Retina (tissue), 1 donor: ENCODE measurements around the gene FN3K.

Experiments used
- DNase-seq: peaks from one replicate; pipeline ENCODE4 v3.0.0-alpha.2; 2016

The FN3K gene

DNA sequence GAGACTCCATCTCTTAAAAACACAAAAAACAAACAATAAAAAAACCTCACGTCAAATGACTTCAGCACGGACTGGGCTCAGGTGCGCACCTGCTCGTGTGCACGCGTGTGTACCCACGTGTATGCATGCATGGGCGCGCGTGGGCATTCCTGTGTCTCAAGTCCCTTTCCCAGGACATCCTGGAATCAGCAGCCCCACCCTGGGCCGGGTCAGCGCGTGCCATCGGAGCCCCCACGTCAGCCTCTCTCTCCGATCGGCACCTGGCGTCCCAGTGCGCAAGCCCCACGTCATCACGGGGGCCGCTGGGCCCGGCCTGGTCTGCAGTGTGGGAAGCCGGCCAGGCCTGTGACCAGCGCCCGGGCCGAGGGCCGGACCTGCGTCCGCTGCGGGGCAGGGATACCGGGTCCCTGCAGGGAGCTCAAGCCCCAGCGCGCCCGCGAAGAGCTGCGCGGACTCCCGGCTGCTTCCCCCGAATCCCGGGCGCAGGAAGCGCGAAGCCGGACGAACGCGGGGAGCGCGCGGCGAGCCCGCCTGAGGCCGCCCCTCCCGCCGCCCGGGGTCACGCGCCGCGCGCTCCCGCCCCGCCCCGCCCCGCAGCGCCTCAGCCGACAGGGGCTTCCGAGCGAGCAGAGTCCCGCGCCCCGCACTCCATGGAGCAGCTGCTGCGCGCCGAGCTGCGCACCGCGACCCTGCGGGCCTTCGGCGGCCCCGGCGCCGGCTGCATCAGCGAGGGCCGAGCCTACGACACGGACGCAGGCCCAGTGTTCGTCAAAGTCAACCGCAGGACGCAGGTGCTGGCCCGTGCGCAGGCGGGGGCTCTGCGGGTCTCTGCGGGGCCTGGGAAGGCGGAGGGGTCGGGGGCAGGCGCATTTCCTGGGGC lies at the start of gene FN3K:
Gene FN3K, plus strand, starts transcription at position 629 of the 880 bp plus-strand sequence. Its CDS starts 22 bp downstream, at position 651.
- DNase-seq: peak; percentile 87

DNA sequence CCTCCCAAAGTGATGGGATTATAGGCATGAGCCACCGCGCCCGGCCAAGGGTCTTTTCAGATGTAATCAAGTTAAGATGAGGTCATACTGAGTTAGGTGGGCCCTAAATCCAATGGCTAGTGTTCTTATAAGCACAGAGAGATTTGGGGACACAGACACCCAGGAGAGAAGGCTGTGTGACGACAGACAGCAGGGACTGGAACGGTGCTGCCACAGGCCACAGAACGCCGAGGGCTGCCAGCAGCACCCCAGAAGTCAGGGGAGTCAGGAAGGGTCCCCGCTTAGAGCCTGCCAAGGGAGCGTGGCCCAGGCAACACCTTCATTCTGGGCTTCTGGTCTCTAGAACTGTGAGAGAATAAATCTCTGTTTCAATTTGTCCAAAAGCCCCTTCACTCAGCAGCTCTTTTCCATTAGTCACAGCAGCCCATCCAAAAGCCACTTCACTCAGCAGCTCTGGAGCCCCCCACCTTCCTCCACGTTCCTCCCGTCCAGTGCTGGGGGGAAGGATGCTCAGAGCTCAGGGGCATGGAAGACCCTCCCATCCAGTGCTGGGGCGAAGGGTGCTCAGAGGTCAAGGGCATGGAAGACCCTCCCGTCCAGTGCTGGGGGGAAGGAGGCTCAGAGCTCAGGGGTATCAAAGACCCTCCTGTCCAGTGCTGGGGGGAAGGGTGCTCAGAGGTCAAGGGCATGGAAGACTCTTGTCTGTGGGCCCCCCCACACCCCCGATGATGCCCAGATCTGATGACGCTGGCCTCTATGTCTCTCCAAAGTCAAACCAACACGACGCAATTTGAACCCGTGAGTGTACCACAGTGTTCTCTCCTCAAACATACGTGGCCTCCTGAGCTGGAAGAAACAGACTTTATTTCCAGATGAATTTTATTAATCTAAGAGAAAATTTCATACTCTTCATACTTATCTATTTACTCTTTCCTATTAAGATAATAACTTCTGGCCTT lies 48.8 kb upstream of the FN3K start:
- no peak for DNase-seq

DNA sequence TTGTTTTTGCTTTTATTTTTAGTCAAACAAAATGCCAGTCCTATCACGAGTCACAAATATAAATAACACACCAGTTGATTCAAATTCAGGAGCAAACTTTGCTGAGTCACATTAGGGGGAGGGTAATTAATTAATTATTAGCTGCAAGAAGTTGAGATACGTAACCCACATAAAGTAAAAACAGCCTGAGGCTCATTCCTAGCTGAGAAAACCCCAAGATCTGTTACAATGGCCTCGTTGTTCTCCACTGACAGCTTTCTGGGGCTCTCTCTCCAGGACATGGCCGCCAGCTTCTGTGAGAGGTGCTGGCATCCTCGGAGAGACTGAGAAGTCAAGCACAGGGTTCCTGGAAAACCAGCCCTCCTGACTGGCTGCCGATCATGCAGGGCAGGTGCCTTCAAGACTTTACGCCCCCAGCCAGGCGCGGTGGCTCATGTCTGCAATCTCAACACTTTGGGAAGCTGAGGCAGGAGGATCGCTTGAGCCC lies 48.0 kb upstream of the FN3K start:
- no peak for DNase-seq

DNA sequence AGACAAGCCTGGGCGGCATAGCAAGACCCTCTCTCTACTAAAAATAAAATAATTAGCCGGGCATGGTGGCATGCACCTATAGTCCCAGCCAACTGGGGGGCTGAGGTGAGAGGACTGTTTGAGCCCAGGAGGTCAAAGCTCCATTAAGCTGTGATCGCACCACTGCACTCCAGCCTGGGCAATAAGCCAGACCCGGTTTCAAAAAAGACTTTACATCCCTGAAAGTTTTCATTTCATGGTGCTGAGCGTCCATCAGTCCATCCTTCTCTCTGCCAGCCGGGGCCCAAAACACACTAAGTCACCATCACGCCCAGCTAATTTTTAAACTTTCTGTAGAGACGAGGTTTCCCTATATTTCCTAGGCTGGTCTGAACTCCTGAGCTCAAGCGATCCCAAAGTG lies 47.5 kb upstream of the FN3K start:
- DNase-seq: no peak

DNA sequence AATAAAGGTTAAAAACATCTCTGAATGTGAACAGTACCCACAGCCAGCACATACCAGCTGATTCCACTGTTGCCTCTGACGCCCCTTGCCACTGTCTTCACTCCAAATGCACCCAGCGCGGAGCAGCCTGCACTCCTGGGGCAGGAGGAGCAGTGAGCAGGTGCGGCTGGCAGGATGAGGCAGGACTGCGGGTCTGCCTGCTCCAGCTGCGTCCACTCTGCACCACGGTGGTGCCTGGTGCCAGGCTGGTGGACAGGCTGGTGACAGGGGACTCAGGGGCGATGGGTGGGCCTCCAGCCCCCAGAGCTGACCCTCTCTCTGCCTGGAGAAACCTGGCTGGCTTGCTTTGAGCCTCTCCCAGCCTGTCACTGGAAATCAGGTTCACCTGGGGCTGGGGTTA lies 46.3 kb upstream of the FN3K start:
- DNase-seq: no peak

DNA sequence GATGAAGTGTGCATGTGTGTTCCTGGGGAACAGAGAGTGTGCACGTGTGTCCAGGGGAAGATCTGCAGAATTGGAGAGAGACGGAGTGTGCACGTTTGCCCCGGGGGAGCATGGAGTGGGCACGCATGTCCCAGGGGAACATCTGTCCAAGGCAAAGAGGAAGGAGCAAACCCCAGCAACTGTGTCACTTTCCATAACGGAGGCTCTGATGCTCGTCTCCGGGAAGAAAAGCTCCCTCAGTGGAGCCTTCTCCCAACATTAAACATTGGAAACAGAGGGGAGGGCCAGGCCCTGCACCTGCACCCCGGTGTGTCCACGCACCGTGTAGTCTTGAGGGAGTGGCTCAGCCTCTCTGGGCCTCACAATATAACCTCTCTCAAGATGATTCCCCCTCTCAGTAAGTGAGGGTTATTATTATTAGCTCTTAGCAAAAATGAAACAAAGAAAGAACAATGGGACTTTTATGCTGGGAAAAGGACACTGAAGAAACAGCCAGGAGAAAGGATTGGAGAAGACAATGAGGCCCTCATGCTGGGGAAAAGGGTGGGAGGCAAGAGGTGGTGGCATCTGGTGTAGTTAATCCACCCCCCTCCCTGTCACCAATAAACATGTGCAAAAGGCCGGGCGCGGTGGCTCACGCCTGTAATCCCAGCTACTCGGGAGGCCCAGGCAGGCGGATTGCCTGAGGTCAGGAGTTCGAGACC lies 44.5 kb upstream of the FN3K start:
- DNase-seq: no peak

DNA sequence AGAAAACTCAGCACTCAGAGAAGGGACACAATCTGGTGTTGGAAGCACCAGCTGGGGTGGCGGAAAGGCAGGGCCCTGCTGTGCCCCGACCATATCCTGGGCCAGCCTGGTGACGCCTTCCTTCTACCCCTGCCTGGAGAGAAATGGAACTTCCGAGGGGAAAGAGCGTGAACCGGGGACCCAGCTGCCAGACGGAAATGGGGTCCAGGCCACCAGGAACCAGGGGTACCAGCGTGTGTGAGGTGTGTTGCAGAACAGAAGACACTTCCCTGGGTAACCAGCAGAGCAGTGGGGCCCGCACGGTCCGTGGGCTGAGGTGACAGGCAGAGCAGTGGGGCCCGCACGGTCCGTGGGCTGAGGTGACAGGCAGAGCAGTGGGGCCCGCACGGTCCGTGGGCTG lies 43.7 kb upstream of the FN3K start:
- no peak for DNase-seq

DNA sequence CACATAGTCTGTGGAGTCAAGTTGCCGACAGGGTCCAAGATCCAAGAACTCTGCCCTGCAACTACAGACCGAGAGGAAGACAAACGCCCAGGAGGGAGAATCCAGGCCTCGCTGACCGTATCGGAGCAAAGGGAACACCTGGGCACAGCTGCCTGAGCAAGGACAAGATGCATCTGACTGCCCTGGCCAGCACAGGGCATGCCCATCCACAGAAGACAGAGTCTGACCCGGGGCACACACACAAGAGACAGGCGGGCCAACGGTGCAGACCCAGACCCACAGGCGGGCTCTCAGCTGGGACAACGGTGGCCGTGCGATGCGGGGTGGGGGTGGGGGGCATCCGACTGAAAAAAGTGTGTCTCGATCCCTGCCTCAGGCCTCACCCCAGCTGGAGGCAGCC lies 43.1 kb upstream of the FN3K start:
- no peak for DNase-seq

DNA sequence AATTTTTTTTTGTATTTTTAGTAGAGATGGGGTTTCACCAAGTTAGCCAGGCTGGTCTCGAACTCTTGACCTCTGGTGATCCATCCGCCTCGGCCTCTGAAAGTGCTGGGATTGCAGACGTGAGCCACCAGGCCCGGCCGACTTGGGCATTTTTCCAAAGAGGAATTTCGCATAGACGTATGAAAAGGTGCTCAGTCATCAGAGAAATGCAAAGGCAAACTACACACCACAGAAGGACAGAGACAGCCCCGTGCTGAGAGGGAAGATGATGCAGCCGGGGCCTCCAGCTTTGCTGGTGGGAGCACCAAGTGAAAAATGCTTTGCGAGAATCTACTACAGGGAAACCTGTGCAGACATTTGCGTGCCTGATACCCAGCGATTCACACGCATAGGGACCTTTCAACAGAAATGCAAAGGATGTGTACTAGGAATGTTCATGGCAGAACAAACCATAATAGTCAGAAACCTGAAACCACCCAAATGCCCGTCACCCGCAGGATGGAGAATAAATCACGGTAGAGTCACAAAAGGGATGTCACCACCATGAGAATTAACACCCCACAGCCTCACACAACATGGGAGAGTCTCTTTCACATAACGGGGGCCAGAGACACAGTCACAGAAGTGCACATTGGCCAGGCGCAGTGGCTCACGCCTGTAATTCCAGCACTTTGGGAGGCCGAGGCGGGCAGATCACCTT lies 42.1 kb upstream of the FN3K start:
- DNase-seq: no peak

DNA sequence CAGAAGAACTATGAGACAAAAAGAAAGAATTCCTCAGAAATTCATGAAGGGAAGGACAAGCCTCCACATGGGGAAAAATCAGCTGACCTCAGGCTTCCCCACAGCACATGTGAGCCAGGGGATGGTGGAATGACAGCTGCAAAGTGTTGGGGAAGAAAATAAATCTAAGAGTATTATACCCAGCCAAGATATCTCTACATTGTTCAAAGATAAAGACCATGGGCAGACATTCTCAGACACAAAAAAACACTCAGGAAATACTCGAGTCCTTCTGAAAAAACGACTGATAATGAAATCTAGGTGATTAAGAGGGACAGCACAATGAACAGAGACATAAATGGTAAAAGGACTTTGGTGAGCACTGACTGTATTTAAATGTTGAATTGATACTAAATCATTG lies 40.8 kb upstream of the FN3K start:
- DNase-seq: no peak

DNA sequence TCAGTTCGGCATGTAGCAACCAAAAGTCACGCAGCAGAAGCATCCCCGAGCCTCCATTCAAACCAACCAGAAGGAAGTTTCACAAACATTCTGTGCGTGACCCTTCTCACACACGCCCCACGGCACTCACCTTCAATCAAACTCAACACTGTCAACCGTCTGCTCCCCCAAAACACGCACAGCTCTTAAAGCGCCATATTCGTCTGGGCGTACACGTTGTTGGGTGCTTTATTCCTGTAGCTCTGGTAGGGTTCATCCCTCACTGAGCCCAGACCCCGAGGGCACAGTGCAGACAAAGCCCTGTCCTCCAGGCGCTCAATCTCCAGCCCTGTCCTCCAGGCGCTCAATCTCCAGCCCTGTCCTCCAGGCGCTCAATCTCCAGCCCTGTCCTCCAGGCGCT lies 39.2 kb upstream of the FN3K start:
- DNase-seq: no peak

DNA sequence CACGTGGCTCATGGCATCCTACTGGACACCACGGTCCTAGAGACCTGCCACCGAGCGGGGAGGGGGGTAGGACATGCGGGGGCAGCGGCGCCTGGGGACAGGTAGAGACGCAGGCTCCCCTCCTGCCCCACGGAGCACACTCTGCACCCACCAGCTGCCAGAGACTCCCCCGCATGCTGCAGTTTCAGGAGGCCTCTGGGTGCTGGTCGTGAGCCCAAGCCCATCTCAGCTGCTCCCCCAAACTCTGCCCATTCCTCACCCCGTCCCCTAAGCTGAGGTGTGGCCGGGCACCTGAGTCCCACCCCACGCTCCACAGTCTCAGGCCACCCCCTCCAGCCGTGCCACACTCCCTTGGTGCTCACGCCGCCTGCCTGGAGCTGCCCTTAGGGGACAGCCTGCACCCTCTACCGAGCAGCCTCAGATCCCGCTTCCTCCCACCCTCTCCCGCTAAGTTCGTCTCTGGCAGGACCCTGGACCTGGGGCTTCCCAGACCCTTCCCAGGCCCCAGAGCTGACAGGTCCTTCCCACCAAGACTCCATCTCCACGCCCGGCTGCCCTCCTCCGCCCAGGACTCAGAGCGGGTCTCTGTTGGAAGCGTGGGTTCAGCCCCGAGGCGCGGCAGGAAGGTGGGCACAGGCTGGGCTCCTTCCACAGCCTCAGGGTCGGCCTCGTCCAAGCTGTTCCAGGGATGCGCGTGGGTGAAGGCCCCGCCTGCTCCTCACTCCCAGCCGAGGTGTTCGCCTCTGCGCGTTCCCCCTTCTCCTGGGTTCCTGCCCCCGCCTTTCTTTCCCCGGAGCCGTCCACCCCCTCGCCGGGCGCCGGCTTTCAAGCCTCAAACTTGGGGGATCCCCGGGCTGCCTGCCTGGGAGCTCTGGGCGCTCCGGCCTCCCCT lies 38.3 kb upstream of the FN3K start:
- DNase-seq: peak; percentile 46

DNA sequence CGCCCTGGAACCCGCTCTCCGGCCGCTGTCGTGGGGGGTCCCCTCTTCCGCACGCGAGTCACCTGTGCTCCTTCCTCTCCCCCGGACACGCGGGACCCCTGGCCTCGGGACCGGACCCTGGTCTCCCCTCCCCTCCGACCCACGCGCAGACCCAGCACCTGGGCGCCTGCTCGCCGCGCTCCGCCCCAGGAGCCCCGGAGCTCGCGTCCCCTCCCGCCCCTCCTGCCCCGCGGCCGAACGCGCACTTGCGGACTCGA lies 37.7 kb upstream of the FN3K start:
- no peak for DNase-seq

DNA sequence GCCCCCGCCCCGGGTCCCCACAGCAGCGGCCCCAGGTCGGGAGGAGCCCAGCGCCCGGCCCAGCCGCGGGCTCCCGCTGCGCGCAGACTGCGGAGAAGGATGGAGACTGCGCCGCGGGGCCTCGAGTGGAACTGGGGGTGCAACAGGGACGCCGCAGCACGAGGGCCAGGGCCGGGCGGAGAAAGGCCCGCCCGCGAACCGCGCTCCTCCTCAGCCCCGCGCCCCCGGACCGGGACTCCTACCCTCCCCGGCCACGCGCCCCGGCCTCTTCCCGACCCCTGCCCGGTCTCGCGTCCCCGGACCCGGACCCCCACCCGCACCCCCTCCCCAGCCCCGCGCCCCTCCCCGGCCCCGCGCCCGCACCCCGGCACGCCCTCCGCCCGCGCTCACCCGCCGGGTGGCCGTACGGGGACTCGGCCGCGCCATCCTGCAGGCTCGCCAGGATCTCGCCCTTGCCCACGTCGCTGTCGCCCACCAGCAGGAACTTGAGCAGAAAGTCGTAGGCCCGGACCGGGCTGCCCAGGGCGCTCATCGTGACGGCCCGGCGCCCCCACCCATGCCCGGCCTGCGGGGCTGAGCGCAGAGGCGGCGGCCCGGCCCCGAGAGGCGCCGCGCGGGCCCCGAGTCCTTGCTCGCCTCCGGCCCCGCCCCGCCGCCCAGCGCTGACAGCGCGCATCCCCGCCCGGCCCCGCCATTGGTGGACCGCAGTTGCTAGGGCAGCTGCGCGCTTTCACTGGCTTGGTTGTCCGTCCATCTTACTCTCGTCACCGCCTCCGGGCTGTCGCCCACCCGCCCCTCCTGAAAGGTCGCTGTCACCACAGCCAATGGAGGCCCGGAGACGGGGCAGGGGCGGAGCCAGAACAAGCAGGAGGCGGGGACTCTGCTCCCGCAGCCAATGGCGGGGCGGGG lies 37.1 kb upstream of the FN3K start, which contains the start of gene RAB40B:
Gene RAB40B, minus strand, starts transcription at position 634 of the 909 bp plus-strand sequence. Its CDS starts 102 bp downstream, at position 532.
- DNase-seq: peak; percentile 93

DNA sequence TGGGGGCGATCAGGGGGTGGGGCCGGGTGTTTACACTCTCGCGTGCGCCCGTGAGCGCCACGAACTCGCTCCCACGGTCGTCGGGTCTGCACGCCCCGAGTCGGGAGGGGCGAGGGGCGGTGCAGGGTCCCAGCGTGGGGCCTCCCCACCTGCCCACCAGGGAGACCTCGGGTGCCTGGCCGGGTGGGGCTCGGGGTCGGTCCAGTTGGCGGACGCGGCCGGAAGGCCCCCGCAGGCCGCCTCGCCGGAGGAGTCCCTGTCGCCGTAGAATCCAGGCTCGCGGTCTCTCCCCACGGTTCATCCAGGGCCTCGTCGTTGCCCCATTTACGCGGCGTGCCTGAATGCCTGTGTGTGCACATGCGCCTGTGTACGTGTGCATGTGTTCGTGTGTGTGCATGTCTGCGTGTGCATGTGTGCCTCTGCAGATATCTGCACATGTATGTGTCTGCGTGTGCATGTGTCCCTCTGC lies 36.4 kb upstream of the FN3K start:
- no peak for DNase-seq

DNA sequence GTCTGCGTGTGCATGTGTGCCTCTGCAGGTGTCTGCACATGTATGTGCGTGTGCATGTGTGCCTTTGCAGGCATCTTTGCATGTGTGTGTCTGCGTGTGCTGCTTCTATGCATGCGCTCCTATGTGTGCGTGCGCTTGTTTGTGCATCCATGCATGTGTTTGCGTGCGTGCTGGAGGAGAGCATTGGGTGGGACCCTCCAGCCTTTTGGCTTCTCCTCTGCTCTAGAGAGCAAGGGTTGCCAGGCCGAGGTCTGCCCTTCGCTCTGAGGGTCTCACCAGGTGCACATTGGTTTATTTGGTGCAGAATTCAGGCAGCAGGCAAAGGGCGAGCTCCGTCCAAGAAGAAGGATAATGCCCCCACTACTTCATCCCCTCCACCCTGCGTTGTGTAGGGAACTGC lies 35.9 kb upstream of the FN3K start:
- no peak for DNase-seq

DNA sequence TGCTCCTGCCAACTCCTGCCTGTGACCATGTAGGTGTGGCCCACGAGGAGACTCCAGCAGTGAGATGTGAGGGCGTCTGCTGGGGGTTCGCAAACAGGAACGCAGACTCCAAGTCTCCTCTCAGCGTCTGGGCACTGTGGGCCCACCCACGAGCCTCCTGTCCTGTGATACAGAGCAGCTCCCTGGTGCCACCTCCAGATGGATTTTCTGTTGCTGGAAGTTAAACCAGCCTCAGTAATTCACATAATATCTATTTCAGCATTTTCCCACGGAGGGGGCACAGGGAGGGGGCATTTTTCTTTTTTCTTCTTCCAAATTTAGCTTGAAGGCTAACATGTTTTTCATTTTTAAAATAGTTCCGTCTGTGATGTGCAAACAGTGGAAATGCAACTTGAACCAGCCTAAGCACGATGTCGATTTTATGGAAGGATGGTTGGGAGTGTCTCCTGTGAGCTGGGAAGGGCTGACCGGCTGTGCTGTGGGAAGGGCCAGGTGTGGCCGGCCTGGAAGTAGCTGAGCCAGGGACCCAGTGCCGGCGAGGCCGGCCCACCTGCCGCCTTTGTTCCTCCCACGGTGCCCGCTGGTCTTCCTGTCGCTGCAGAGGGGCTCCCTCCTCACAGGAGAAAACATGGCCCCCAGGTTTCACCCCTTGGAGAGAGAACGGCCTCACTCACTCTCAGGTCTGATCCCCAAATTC lies 33.0 kb upstream of the FN3K start:
- DNase-seq: no peak

DNA sequence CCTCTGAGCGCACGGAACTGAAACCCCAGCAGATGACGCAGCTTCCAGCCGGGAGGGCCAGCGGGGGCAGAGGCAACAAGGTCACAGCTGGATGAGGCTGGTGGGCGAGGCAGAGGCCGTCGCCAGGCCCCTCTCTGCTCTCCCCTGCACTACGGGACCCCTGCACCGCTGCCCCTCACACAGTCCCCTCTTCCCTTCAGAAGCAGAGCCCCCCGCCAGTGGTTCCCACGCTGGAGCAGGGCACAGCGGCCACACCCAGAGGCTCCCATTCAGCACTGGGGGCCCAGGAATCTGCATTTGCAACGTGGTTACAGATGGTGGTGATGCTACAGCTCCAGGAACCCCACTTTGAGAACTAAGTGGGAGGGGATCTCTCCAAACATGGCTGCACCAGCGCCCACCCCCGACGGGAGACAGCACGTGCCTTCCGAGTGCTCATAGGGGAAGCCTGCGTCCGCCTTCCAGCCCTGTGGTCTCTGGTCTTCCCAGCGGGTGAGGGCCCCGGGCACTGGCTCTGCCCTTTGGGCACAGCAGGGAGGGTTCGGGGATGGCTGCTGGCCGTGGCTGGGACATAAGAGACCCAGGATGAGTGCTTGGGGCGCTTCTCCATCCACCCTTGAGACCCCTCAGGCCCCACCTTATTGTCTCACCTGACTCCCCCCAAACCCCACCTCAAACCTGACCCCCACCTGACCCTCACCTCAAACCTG lies 32.2 kb upstream of the FN3K start:
- no peak for DNase-seq
